WTC11 (cell line): ENCODE results near the gene C16orf46. TPM values are rescaled to one million over a fixed set of nuclear protein-coding genes. Genes with fewer than 3 reads are reported as not detected.

ENCODE experiments used
- ATAC-seq: fragments of 200-7000 bp; cut with Tn5 transposase; 2 replicates; pipeline ENCODE4 v1.10.0; 2021; ENCODE audit warnings: mild to moderate bottlenecking, moderate library complexity
- CTCF ChIA-PET: fragments of 300-600 bp; sonication (Branson Sonifier 250); formaldehyde crosslinking; loops from one replicate; lab custom pipeline; 2021; ENCODE audit warnings: antibody characterized with exemption; lab: Charles Lee
- POLR2A ChIA-PET: fragments of 350-600 bp; sonication (Branson Sonifier 250); formaldehyde crosslinking; loops from one replicate; lab custom pipeline; 2021; ENCODE audit warnings: antibody characterized with exemption; lab: Charles Lee
- DNase-seq: peaks from one replicate; pipeline ENCODE4 v3.0.0; 2021; ENCODE audit warnings: low spot score
- H3K27ac Mint-ChIP-seq: 2 replicates; pipeline ENCODE4 v1.8.0; 2021; ENCODE audit warnings: mixed read lengths
- H3K27me3 Mint-ChIP-seq: 2 replicates; pipeline ENCODE4 v1.8.0; 2021; ENCODE audit warnings: low read depth, mild to moderate bottlenecking, moderate library complexity, mixed read lengths
- H3K36me3 Mint-ChIP-seq: 2 replicates; pipeline ENCODE4 v1.8.0; 2021; ENCODE audit warnings: mixed read lengths
- H3K4me1 Mint-ChIP-seq: 2 replicates; pipeline ENCODE4 v1.8.0; 2022; ENCODE audit warnings: mixed read lengths
- H3K4me3 Mint-ChIP-seq: 2 replicates; pipeline ENCODE4 v1.8.0; 2021; ENCODE audit warnings: mild to moderate bottlenecking, moderate library complexity, mixed read lengths
- H3K9me3 Mint-ChIP-seq: 2 replicates; pipeline ENCODE4 v1.8.0; 2021; ENCODE audit warnings: mixed read lengths
- AR ChIP-seq: fragments of 250-450 bp; sonication (Bioruptor Pico); IDR thresholded peaks from 2 replicates; pipeline ENCODE4 v1.9.0; 2021; ENCODE audit warnings: mild to moderate bottlenecking
- ATF1 ChIP-seq: sonication (generic); formaldehyde crosslinking; IDR thresholded peaks from 2 replicates; pipeline ENCODE4 v1.8.1; 2023; ENCODE audit warnings: mild to moderate bottlenecking, moderate library complexity, missing genetic modification reagents
- FOXJ3 ChIP-seq: sonication (generic); formaldehyde crosslinking; IDR thresholded peaks from 2 replicates; pipeline ENCODE4 v1.9.0; 2021; ENCODE audit warnings: missing genetic modification reagents, mild to moderate bottlenecking, borderline replicate concordance
- FOXP4 ChIP-seq: sonication (generic); formaldehyde crosslinking; IDR thresholded peaks from 2 replicates; pipeline ENCODE4 v1.8.0; 2022; ENCODE audit warnings: mild to moderate bottlenecking, missing genetic modification reagents
- GABPB1 ChIP-seq: sonication (generic); formaldehyde crosslinking; IDR thresholded peaks from 2 replicates; pipeline ENCODE4 v1.8.1; 2023; ENCODE audit warnings: mild to moderate bottlenecking, missing genetic modification reagents
- HMGA2 ChIP-seq: fragments of 250-450 bp; sonication (Bioruptor Pico); IDR thresholded peaks from 2 replicates; pipeline ENCODE4 v1.4.0; 2021; ENCODE audit warnings: mild to moderate bottlenecking, moderate library complexity
- IRF2 ChIP-seq: sonication (generic); formaldehyde crosslinking; IDR thresholded peaks from 2 replicates; pipeline ENCODE4 v1.8.0; 2022; ENCODE audit warnings: low read depth, missing genetic modification reagents, borderline replicate concordance
- KAT7 ChIP-seq: sonication (generic); formaldehyde crosslinking; IDR thresholded peaks from 2 replicates; pipeline ENCODE4 v1.8.1; 2023; ENCODE audit warnings: missing genetic modification reagents, mild to moderate bottlenecking, borderline replicate concordance
- NFYB ChIP-seq: sonication (generic); formaldehyde crosslinking; conservative IDR thresholded peaks from 2 replicates; pipeline ENCODE4 v1.8.0; 2022; ENCODE audit warnings: low read depth, missing genetic modification reagents
- NR2C2 ChIP-seq: sonication (generic); formaldehyde crosslinking; IDR thresholded peaks from 2 replicates; pipeline ENCODE4 v1.8.0; 2022; ENCODE audit warnings: mild to moderate bottlenecking, missing genetic modification reagents
- SMAD4 ChIP-seq: sonication (generic); formaldehyde crosslinking; IDR thresholded peaks from 2 replicates; pipeline ENCODE4 v1.8.0; 2022; ENCODE audit warnings: mild to moderate bottlenecking, missing genetic modification reagents
- SOX15 ChIP-seq: fragments of 250-450 bp; sonication (Bioruptor Pico); IDR thresholded peaks from 2 replicates; pipeline ENCODE4 v1.9.0; 2021; ENCODE audit warnings: mild to moderate bottlenecking
- TCF7 ChIP-seq: sonication (generic); formaldehyde crosslinking; IDR thresholded peaks from 2 replicates; pipeline ENCODE4 v1.8.0; 2022; ENCODE audit warnings: mild to moderate bottlenecking, low read depth, missing genetic modification reagents, moderate library complexity
- TP53 ChIP-seq: sonication (generic); formaldehyde crosslinking; IDR thresholded peaks from 2 replicates; pipeline ENCODE4 v1.8.1; 2023; ENCODE audit warnings: mild to moderate bottlenecking, missing genetic modification reagents
- ZNF396 ChIP-seq: fragments of 250-450 bp; sonication (Bioruptor Pico); IDR thresholded peaks from 2 replicates; pipeline ENCODE4 v1.8.0; 2021; ENCODE audit warnings: mild to moderate bottlenecking, moderate library complexity, borderline replicate concordance
- ZNF532 ChIP-seq: fragments of 250-450 bp; sonication (Bioruptor Pico); IDR thresholded peaks from 2 replicates; pipeline ENCODE4 v1.9.0; 2021; ENCODE audit warnings: mild to moderate bottlenecking, borderline replicate concordance
- total RNA-seq: library from RNA; stranded (reverse); gene quantifications from 3 replicates; pipeline ENCODE4 v1.2.3, GENCODE V29; 2021
- TF ChIP-seq, protein P1 (sequence below): sonication (generic); formaldehyde crosslinking; conservative IDR thresholded peaks from 2 replicates; pipeline ENCODE4 v1.8.1; 2023; ENCODE audit warnings: mild to moderate bottlenecking, low read depth, missing genetic modification reagents, moderate library complexity
- TF ChIP-seq, protein P2 (sequence below): sonication (generic); formaldehyde crosslinking; IDR thresholded peaks from 2 replicates; pipeline ENCODE4 v1.8.1; 2022; ENCODE audit warnings: low read depth, missing genetic modification reagents, borderline replicate concordance

The C16orf46 gene
- total RNA-seq, 1 experiment from 2014 or later = 1.2 TPM

GRCh38 chr16:81095953-81096714 lies 19.1 kb upstream of the C16orf46 start, which contains the start of gene GCSH (continued):
- TF ChIP-seq ZNF532 (CRISPR knock-in tag) (no peak), GABPB1 (CRISPR knock-in tag) (no peak; the same call in 1 of the 2 replicates), FOXJ3 (no peak), NR2C2 (CRISPR knock-in tag) (no peak), ZNF396 (no peak), SMAD4 (CRISPR knock-in tag) (no peak), HMGA2 (CRISPR knock-in tag) (no peak), IRF2 (CRISPR knock-in tag) (no peak), NFYB (CRISPR knock-in tag) (peak; percentile 60)
- TF ChIP-seq, protein P1, sequence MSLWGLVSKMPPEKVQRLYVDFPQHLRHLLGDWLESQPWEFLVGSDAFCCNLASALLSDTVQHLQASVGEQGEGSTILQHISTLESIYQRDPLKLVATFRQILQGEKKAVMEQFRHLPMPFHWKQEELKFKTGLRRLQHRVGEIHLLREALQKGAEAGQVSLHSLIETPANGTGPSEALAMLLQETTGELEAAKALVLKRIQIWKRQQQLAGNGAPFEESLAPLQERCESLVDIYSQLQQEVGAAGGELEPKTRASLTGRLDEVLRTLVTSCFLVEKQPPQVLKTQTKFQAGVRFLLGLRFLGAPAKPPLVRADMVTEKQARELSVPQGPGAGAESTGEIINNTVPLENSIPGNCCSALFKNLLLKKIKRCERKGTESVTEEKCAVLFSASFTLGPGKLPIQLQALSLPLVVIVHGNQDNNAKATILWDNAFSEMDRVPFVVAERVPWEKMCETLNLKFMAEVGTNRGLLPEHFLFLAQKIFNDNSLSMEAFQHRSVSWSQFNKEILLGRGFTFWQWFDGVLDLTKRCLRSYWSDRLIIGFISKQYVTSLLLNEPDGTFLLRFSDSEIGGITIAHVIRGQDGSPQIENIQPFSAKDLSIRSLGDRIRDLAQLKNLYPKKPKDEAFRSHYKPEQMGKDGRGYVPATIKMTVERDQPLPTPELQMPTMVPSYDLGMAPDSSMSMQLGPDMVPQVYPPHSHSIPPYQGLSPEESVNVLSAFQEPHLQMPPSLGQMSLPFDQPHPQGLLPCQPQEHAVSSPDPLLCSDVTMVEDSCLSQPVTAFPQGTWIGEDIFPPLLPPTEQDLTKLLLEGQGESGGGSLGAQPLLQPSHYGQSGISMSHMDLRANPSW = no peak

GRCh38 chr16:81095653-81095952 lies 18.6 kb upstream of the C16orf46 start:
- no peak for TF ChIP-seq FOXP4 (CRISPR knock-in tag)
- no peak for TF ChIP-seq KAT7
- TF ChIP-seq TCF7 (CRISPR knock-in tag) = no peak
- TF ChIP-seq, all 79 proteins: peak for 0
- ATAC-seq (no peak), DNase-seq (no peak)
- H3K4me1 Mint-ChIP-seq = peaks cover 13% of the 10 kb centered on the region
- no peaks in the 10 kb centered on the region; the same call in 1 of the 2 replicates for H3K27me3 Mint-ChIP-seq
- no peak overlapping the region for H3K27ac Mint-ChIP-seq
- H3K4me3 Mint-ChIP-seq = peak overlapping the region; percentile 86
- H3K9me3 Mint-ChIP-seq = peaks cover 6% of the 10 kb centered on the region
- ChIA-PET CTCF (no interaction called here), POLR2A (no interaction called here)
- peaks cover 3% of the 10 kb centered on the region for H3K36me3 Mint-ChIP-seq

- Mint-ChIP-seq H3K36me3 (peaks cover 9% of the 10 kb centered on the region), H3K27me3 (no peaks in the 10 kb centered on the region; the same call in 1 of the 2 replicates), H3K4me3 (peak overlapping the region; percentile 86), H3K27ac (no peak overlapping the region; the same call in 1 of the 2 replicates), H3K4me1 (peaks cover 13% of the 10 kb centered on the region), H3K9me3 (peaks cover 6% of the 10 kb centered on the region)
- DNase-seq (no peak), ATAC-seq (no peak)
- CTCF ChIA-PET = interaction anchor here (1.0 kb wide), 1 partner anchor 110 kb away, joined by 4 read pairs; no protein-coding TSS in a partner anchor
- POLR2A ChIA-PET = interaction anchor here (0.6 kb wide), 1 partner anchor 635 kb away, joined by 4 read pairs; no protein-coding TSS in a partner anchor
- TF ChIP-seq ATF1 = no peak
- TF ChIP-seq, protein P2, sequence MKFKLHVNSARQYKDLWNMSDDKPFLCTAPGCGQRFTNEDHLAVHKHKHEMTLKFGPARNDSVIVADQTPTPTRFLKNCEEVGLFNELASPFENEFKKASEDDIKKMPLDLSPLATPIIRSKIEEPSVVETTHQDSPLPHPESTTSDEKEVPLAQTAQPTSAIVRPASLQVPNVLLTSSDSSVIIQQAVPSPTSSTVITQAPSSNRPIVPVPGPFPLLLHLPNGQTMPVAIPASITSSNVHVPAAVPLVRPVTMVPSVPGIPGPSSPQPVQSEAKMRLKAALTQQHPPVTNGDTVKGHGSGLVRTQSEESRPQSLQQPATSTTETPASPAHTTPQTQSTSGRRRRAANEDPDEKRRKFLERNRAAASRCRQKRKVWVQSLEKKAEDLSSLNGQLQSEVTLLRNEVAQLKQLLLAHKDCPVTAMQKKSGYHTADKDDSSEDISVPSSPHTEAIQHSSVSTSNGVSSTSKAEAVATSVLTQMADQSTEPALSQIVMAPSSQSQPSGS (CRISPR knock-in tag) = no peak
- TF ChIP-seq SOX15 (CRISPR knock-in tag) = no peak
- no peak for TF ChIP-seq AR
- TF ChIP-seq SMAD4 (CRISPR knock-in tag) = no peak
- TF ChIP-seq TP53 (CRISPR knock-in tag) = no peak
Measured at GRCh38 chr16:81094771-81095251, 17.8 kb upstream of the C16orf46 start.
